ENCODE results near the gene SOX30.

DNA sequence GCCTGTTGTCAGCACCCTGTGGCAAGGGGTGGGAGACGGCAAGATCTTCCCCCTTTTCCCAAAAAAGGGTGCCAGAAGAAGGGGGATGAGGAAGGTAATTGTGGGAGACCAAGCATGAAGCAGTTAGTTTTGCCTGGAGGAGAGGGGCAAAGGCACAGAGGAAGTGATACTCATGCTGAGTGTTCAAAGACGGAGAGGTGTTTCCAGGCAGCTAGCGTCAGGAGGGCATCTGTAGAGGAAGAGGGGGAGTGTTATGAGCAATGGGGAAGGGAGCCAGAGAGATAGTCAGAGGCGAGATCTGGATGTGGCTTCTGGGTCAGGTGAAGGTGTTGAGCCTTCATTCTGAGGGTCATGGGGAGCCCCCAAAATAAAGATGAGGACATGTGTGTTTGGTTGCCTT lies 49.7 kb downstream of the SOX30 start:
- TF ChIP-seq EP300 (IDR thresholded peaks at IDR 0.05; ENCODE audit: low read depth), result no peak
- TF ChIP-seq, protein P1, sequence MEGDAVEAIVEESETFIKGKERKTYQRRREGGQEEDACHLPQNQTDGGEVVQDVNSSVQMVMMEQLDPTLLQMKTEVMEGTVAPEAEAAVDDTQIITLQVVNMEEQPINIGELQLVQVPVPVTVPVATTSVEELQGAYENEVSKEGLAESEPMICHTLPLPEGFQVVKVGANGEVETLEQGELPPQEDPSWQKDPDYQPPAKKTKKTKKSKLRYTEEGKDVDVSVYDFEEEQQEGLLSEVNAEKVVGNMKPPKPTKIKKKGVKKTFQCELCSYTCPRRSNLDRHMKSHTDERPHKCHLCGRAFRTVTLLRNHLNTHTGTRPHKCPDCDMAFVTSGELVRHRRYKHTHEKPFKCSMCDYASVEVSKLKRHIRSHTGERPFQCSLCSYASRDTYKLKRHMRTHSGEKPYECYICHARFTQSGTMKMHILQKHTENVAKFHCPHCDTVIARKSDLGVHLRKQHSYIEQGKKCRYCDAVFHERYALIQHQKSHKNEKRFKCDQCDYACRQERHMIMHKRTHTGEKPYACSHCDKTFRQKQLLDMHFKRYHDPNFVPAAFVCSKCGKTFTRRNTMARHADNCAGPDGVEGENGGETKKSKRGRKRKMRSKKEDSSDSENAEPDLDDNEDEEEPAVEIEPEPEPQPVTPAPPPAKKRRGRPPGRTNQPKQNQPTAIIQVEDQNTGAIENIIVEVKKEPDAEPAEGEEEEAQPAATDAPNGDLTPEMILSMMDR (IDR thresholded peaks at IDR 0.05), result no peak

Measured in transverse colon (tissue), 3 donors.